OCI-LY1 (cell line): ENCODE results near the gene ZBTB22.

Source experiments
- H2AFZ ChIP-seq: fragments of 200-600 bp; sonication (generic), shearing (Covaris generic); 2 replicates; pipeline ENCODE4 v1.6.0; 2014; ENCODE audit warnings: antibody characterized with exemption, mild to moderate bottlenecking, low read length
- H3F3A ChIP-seq: fragments of 200-600 bp; sonication (generic), shearing (Covaris generic); 2 replicates; pipeline ENCODE4 v1.6.0; 2014; ENCODE audit warnings: mild to moderate bottlenecking, antibody characterized with exemption, low read length, moderate library complexity; ENCODE audit not compliant: insufficient read depth
- H3K27ac ChIP-seq: fragments of 200-600 bp; sonication (generic); 2 replicates; pipeline ENCODE4 v1.5.1; 2014; ENCODE audit warnings: low read length, mixed run types, mild to moderate bottlenecking, low read depth; ENCODE audit not compliant: poor library complexity, severe bottlenecking
- H3K27me3 ChIP-seq: fragments of 200-600 bp; sonication (generic); 2 replicates; pipeline ENCODE4 v1.6.0; 2014; ENCODE audit warnings: antibody characterized with exemption, mild to moderate bottlenecking, low read length, moderate library complexity; ENCODE audit not compliant: insufficient read depth
- H3K36me3 ChIP-seq: fragments of 200-600 bp; sonication (generic); 2 replicates; pipeline ENCODE4 v1.6.1; 2014; ENCODE audit warnings: mild to moderate bottlenecking, antibody characterized with exemption, low read length, moderate library complexity, mixed read lengths; ENCODE audit not compliant: insufficient read depth
- H3K4me1 ChIP-seq: fragments of 200-600 bp; sonication (generic); 2 replicates; pipeline ENCODE4 v1.5.1; 2014; ENCODE audit warnings: mild to moderate bottlenecking, low read length, moderate library complexity; ENCODE audit not compliant: insufficient read depth, severe bottlenecking
- H3K4me2 ChIP-seq: fragments of 200-600 bp; sonication (generic), shearing (Covaris generic); 2 replicates; pipeline ENCODE4 v1.6.1; 2014; ENCODE audit warnings: low read length
- H3K4me3 ChIP-seq: fragments of 200-600 bp; sonication (generic); 2 replicates; pipeline ENCODE4 v1.5.1; 2014; ENCODE audit warnings: low read length, low read depth, mild to moderate bottlenecking, mixed read lengths; ENCODE audit not compliant: poor library complexity, severe bottlenecking
- H3K79me2 ChIP-seq: fragments of 200-600 bp; shearing (Covaris generic); 2 replicates; pipeline ENCODE4 v1.6.1; 2016; ENCODE audit warnings: mixed run types, low read length, mixed read lengths; ENCODE audit not compliant: insufficient read depth
- H3K9ac ChIP-seq: fragments of 200-600 bp; sonication (generic), shearing (Covaris generic); 2 replicates; pipeline ENCODE4 v1.6.1; 2014; ENCODE audit warnings: mild to moderate bottlenecking, low read length, mixed read lengths
- H3K9me2 ChIP-seq: fragments of 200-600 bp; sonication (generic), shearing (Covaris generic); 2 replicates; pipeline ENCODE4 v1.6.1; 2014; ENCODE audit warnings: low read depth, mild to moderate bottlenecking, low read length, mixed read lengths
- H3K9me3 ChIP-seq: fragments of 200-600 bp; shearing (Covaris generic); 2 replicates; pipeline ENCODE4 v1.6.1; 2014; ENCODE audit warnings: low read length, mixed read lengths
- H4K20me1 ChIP-seq: fragments of 200-600 bp; sonication (generic), shearing (Covaris generic); 2 replicates; pipeline ENCODE4 v1.6.0; 2016; ENCODE audit warnings: mild to moderate bottlenecking, low read length; ENCODE audit not compliant: insufficient read depth
- CTCF ChIP-seq: fragments of 200-600 bp; sonication (generic), shearing (Covaris generic); IDR thresholded peaks from 2 replicates; pipeline ENCODE4 v1.5.1; 2017; ENCODE audit warnings: mild to moderate bottlenecking, antibody characterized with exemption, low read length, moderate library complexity, mixed read lengths
- EZH2 ChIP-seq: fragments of 200-600 bp; sonication (generic), shearing (Covaris generic); IDR thresholded peaks from 2 replicates; pipeline ENCODE4 v1.8.0; 2017; ENCODE audit warnings: borderline replicate concordance, mixed run types, mild to moderate bottlenecking, antibody characterized with exemption, low read length, moderate library complexity, mixed read lengths

The ZBTB22 gene

GRCh38 chr6:33335916-33336315 is 18.4 kb upstream of the ZBTB22 start:
- no peak overlapping the region for H2AFZ ChIP-seq
- no peaks in the 10 kb centered on the region for H3K9me2 ChIP-seq

GRCh38 chr6:33333666-33334065 is 16.1 kb upstream of the ZBTB22 start:
- Histone ChIP-seq H3K27me3 (no peaks in the 10 kb centered on the region), H3K79me2 (no peaks in the 10 kb centered on the region), H3K9ac (no peak overlapping the region), H3K36me3 (no peaks in the 10 kb centered on the region), H3F3A (no peaks in the 10 kb centered on the region), H3K9me2 (no peaks in the 10 kb centered on the region), H3K4me2 (no peak overlapping the region), H3K4me3 (no peak overlapping the region), H3K4me1 (peaks cover 15% of the 10 kb centered on the region), H4K20me1 (no peaks in the 10 kb centered on the region), H3K27ac (no peak overlapping the region), H2AFZ (no peak overlapping the region), H3K9me3 (no peaks in the 10 kb centered on the region)
- TF ChIP-seq EZH2: no peak
- no peak for TF ChIP-seq CTCF

More at GRCh38 chr6:33335916-33336315, 18.4 kb upstream of the ZBTB22 start:
- H3K27ac ChIP-seq: no peak overlapping the region
- no peaks in the 10 kb centered on the region for H3K79me2 ChIP-seq
- no peaks in the 10 kb centered on the region for H3K27me3 ChIP-seq
- no peaks in the 10 kb centered on the region for H3K9me3 ChIP-seq
- no peak overlapping the region for H3K4me2 ChIP-seq
- TF ChIP-seq CTCF (no peak), EZH2 (no peak)
- no peaks in the 10 kb centered on the region for H3K36me3 ChIP-seq
- no peak overlapping the region for H3K9ac ChIP-seq
- H3K4me3 ChIP-seq: no peak overlapping the region
- peaks cover 15% of the 10 kb centered on the region for H3K4me1 ChIP-seq
- no peaks in the 10 kb centered on the region for H3F3A ChIP-seq
- no peaks in the 10 kb centered on the region for H4K20me1 ChIP-seq

GRCh38 chr6:33330736-33331135 is 13.2 kb upstream of the ZBTB22 start:
- no peaks in the 10 kb centered on the region for H3K9me2 ChIP-seq
- no peaks in the 10 kb centered on the region for H3K79me2 ChIP-seq
- no peak overlapping the region for H3K9ac ChIP-seq
- peaks cover 17% of the 10 kb centered on the region for H3K4me1 ChIP-seq
- no peak overlapping the region for H3K4me2 ChIP-seq
- H3K4me3 ChIP-seq: no peak overlapping the region
- no peaks in the 10 kb centered on the region for H3K9me3 ChIP-seq
- no peaks in the 10 kb centered on the region for H3K27me3 ChIP-seq
- no peak overlapping the region for H2AFZ ChIP-seq
- no peaks in the 10 kb centered on the region for H3K36me3 ChIP-seq
- H3K27ac ChIP-seq: no peak overlapping the region
- H4K20me1 ChIP-seq: no peaks in the 10 kb centered on the region
- no peaks in the 10 kb centered on the region for H3F3A ChIP-seq
- TF ChIP-seq EZH2: no peak
- TF ChIP-seq CTCF: no peak
